Left ventricle myocardium inferior (tissue), 1 donor: Measurements from ENCODE around the gene KCNH6. TPM values are rescaled to one million over a fixed set of nuclear protein-coding genes. Genes with fewer than 3 reads are reported as not detected.

Source experiments
- DNase-seq: peaks from one replicate; pipeline ENCODE4 v3.0.0-alpha.2; 2020
- H3K27ac ChIP-seq: fragments of 200-600 bp; replicated peaks from 2 replicates; pipeline ENCODE4 v1.8.0; 2021
- H3K27me3 ChIP-seq: fragments of 200-600 bp; 2 replicates; pipeline ENCODE4 v1.8.0; 2021; ENCODE audit warnings: low read depth
- H3K36me3 ChIP-seq: fragments of 200-600 bp; 2 replicates; pipeline ENCODE4 v1.8.0; 2021
- H3K4me1 ChIP-seq: fragments of 200-600 bp; 2 replicates; pipeline ENCODE4 v1.8.0; 2021
- H3K4me3 ChIP-seq: fragments of 200-600 bp; 2 replicates; pipeline ENCODE4 v1.8.0; 2021; ENCODE audit warnings: mild to moderate bottlenecking, moderate library complexity
- H3K9me3 ChIP-seq: fragments of 200-600 bp; replicated peaks from 2 replicates; pipeline ENCODE4 v1.8.0; 2021
- CTCF ChIP-seq: fragments of 200-600 bp; IDR thresholded peaks from 2 replicates; pipeline ENCODE4 v1.8.0; 2021; ENCODE audit warnings: antibody characterized with exemption, mild to moderate bottlenecking, borderline replicate concordance
- intact Hi-C: fragments of 100-400 bp; cut with micrococcal nuclease; formaldehyde crosslinking; loops from one replicate; pipeline ENCODE4 v1.11.0; 2022
- total RNA-seq: library from RNA; stranded (reverse); fragmentation: NEBNext Ultra II Directional; extraction: Animal tissue kit (Norgen Biotek cat#: 25700); gene quantifications from one replicate; pipeline ENCODE4 v1.2.1, GENCODE V29; 2021
- donor health status: DM: no; HTN: yes; CAD: no; lungs with severe emphysema.

KCNH6 gene
- total RNA-seq, 1 donor from 2014 or later = not detected

DNA sequence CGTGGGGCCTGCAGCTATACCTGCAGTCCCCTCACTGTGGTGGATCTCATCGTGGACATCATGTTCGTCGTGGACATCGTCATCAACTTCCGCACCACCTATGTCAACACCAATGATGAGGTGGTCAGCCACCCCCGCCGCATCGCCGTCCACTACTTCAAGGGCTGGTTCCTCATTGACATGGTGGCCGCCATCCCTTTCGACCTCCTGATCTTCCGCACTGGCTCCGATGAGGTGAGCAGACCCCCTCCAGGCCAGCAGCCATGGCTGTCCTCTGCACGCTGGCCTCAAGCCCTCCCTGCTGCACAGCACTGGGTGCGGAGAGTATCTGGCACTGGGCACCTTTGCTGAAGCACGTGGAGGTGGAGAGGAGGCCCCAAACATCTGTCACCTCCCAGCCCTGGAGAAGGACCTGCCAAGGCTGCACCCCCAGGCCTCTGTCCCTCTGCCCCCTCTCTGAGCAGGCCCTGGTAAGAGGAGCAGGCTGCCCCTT, 11.0 kb downstream of the KCNH6 start:
- no peak overlapping the region for H3K4me3 ChIP-seq
- DNase-seq = no peak
- no peaks in the 10 kb centered on the region for H3K9me3 ChIP-seq
- intact Hi-C loops = no loop called here
- no peaks in the 10 kb centered on the region for H3K36me3 ChIP-seq
- no peak overlapping the region for H3K27ac ChIP-seq
- H3K27me3 ChIP-seq = peaks cover 45% of the 10 kb centered on the region
- H3K4me1 ChIP-seq = peaks cover 9% of the 10 kb centered on the region
- no peak for TF ChIP-seq CTCF

GRCh38 chr17:63534816-63535455, 11.8 kb downstream of the KCNH6 start:
- Histone ChIP-seq H3K27me3 (peaks cover 53% of the 10 kb centered on the region), H3K36me3 (no peaks in the 10 kb centered on the region), H3K27ac (no peak overlapping the region), H3K4me1 (peaks cover 9% of the 10 kb centered on the region), H3K9me3 (no peaks in the 10 kb centered on the region), H3K4me3 (no peak overlapping the region)
- no peak for DNase-seq
- no peak for TF ChIP-seq CTCF
- intact Hi-C loops = no loop called here

DNA sequence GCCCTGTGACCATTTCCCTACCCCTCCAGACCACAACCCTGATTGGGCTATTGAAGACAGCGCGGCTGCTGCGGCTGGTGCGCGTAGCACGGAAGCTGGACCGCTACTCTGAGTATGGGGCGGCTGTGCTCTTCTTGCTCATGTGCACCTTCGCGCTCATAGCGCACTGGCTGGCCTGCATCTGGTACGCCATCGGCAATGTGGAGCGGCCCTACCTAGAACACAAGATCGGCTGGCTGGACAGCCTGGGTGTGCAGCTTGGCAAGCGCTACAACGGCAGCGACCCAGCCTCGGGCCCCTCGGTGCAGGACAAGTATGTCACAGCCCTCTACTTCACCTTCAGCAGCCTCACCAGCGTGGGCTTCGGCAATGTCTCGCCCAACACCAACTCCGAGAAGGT, 12.5 kb downstream of the KCNH6 start:
- Histone ChIP-seq H3K36me3 (no peaks in the 10 kb centered on the region), H3K4me1 (peaks cover 9% of the 10 kb centered on the region), H3K9me3 (no peaks in the 10 kb centered on the region), H3K4me3 (no peak overlapping the region), H3K27ac (no peak overlapping the region), H3K27me3 (peaks cover 58% of the 10 kb centered on the region)
- no peak for DNase-seq
- intact Hi-C loops = no loop called here
- no peak for TF ChIP-seq CTCF

DNA sequence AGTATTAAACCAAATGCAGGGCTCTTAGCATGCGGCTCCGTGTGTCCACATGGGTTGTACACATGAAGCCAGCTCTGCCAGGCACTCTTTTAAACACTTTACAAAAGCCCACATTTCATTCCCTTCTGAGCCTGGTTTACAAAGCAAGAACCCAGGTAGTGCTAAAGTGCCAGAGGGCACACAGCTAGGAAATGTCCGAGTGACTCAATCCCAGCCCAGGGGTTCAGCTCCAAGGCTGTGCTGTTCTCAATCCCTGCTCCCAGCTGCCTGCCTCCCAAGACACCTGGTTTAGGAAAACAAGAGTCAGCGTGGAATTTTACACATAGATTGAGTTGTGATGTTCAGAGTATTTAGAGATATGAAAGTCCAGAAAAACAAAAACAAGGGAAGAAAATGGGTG, 13.8 kb downstream of the KCNH6 start:
- no peaks in the 10 kb centered on the region for H3K36me3 ChIP-seq
- no peak overlapping the region for H3K27ac ChIP-seq
- TF ChIP-seq CTCF = no peak
- H3K9me3 ChIP-seq = no peaks in the 10 kb centered on the region
- intact Hi-C loops = no loop called here
- no peak overlapping the region for H3K4me3 ChIP-seq
- no peak for DNase-seq
- H3K4me1 ChIP-seq = peaks cover 9% of the 10 kb centered on the region
- H3K27me3 ChIP-seq = peaks cover 67% of the 10 kb centered on the region

DNA sequence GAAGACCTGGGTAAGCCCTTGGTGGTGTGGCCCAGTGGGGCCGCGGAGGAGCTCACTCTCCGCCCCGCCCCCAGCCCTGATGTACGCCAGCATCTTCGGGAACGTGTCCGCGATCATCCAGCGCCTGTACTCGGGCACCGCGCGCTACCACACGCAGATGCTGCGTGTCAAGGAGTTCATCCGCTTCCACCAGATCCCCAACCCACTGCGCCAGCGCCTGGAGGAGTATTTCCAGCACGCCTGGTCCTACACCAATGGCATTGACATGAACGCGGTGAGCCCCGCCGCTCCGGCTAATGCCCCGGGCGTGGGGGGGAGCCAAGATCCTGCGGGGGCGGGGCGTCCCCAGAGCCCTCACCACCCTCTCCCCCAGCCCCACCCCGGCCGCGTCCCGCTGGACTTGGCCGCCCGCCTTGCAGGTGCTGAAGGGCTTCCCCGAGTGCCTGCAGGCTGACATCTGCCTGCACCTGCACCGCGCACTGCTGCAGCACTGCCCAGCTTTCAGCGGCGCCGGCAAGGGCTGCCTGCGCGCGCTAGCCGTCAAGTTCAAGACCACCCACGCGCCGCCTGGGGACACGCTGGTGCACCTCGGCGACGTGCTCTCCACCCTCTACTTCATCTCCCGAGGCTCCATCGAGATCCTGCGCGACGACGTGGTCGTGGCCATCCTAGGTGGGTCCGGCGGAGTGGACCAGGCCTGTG, 15.0 kb downstream of the KCNH6 start:
- no peak for DNase-seq
- intact Hi-C loops = no loop called here
- TF ChIP-seq CTCF = no peak
- Histone ChIP-seq H3K4me1 (peaks cover 9% of the 10 kb centered on the region), H3K4me3 (peak overlapping the region; percentile 48), H3K36me3 (no peaks in the 10 kb centered on the region), H3K27ac (no peak overlapping the region), H3K27me3 (peaks cover 67% of the 10 kb centered on the region), H3K9me3 (no peaks in the 10 kb centered on the region)
